ENCODE data around the gene STK32C.

DNA sequence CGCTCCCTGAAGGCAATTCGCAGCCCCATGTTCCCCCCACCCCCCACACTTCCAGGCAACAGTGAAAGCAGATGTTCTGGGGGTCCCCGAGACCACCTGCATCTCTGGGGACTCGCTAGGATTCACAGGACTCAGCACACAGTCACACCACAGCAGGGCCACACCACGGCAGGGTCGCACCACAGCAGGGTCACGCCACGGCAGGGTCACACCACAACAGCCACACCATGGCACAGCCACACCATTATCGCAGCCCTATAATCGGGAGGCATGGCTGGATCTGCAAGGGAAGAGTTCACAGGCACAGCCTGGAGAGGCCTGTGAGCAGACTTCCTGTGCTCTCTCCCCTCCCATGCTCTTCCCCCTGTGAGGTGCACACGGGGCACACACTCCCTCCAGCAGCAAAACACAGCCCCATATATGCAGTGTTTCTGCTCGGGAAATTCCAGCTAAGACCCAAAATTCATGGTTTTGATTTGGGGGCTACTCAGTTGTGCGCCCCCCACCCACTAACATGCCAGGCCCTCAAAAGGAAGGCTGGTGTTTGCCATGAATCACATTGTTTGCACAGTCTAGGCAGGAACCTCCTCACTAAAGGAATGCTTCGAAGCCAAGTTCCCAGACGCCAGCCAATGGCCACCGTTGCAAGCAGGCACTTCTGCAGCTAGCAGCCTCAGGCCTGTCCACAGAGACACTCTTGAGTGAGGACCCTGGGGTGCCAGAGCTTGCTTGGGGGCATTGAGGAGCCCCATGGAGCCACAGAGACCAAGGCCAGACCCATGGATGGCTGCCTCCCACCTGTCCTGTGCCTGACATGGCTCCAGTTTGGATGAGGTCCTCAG lies 128.0 kb downstream of the STK32C start:
- TF ChIP-seq POLR2AphosphoS5 (IDR thresholded peaks at IDR 0.05; ENCODE audit: low read depth, low read length) (no peak), TAF1 (IDR thresholded peaks at IDR 0.05; ENCODE audit: borderline replicate concordance, insufficient read depth, low read length) (no peak), SIN3A (IDR thresholded peaks at IDR 0.05; ENCODE audit: borderline replicate concordance, insufficient read depth, low read length) (no peak)
- TF ChIP-seq, protein P1, sequence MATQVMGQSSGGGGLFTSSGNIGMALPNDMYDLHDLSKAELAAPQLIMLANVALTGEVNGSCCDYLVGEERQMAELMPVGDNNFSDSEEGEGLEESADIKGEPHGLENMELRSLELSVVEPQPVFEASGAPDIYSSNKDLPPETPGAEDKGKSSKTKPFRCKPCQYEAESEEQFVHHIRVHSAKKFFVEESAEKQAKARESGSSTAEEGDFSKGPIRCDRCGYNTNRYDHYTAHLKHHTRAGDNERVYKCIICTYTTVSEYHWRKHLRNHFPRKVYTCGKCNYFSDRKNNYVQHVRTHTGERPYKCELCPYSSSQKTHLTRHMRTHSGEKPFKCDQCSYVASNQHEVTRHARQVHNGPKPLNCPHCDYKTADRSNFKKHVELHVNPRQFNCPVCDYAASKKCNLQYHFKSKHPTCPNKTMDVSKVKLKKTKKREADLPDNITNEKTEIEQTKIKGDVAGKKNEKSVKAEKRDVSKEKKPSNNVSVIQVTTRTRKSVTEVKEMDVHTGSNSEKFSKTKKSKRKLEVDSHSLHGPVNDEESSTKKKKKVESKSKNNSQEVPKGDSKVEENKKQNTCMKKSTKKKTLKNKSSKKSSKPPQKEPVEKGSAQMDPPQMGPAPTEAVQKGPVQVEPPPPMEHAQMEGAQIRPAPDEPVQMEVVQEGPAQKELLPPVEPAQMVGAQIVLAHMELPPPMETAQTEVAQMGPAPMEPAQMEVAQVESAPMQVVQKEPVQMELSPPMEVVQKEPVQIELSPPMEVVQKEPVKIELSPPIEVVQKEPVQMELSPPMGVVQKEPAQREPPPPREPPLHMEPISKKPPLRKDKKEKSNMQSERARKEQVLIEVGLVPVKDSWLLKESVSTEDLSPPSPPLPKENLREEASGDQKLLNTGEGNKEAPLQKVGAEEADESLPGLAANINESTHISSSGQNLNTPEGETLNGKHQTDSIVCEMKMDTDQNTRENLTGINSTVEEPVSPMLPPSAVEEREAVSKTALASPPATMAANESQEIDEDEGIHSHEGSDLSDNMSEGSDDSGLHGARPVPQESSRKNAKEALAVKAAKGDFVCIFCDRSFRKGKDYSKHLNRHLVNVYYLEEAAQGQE (IDR thresholded peaks at IDR 0.05; ENCODE audit: insufficient read depth in 1 of 2, low read depth in 2 of 2, low read length in 2 of 2): no peak

Measured in PFSK-1 (cell line).